Coronary artery (tissue), 2 donors: ENCODE data around the gene CLBA1.

Source experiments
- DNase-seq: peaks from one replicate; pipeline ENCODE4 v3.0.0-alpha.2; 2017; ENCODE audit warnings: low spot score
- H3K27ac ChIP-seq, 2 donors: fragments of 200-600 bp; sonication (generic); one replicate each; pipeline ENCODE4 v1.5.1; 2016 to 2019
- H3K4me3 ChIP-seq: fragments of 200-600 bp; sonication (generic); 2 replicates; pipeline ENCODE4 v1.5.1; 2016; ENCODE audit warnings: mild to moderate bottlenecking, moderate library complexity
- TF ChIP-seq, protein P1 (sequence below): fragments of 200-600 bp; sonication (generic); IDR thresholded peaks from one replicate; pipeline ENCODE4 v1.5.1; 2019; ENCODE audit warnings: antibody characterized with exemption

The CLBA1 gene

DNA sequence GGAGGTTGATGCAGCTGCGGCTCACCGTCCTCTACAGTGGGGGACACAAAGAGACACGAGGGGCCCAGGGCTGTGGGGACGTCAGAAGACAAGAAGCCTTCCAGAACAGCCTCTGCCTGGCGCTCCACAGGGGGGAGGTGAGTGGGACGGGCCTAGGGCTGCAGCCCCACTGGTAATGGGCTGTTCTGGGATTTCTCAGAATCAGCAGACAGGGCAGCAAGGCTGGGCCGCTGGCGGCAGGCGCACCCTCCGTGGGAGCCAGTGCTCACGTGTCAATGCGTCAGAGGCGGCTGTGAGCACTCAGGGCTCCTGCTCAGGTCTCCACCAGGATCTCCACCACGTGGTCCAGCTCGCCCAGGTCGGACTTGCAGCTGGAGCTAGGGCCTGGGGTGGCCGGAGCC lies 25.3 kb downstream of the CLBA1 start:
- Histone ChIP-seq H3K27ac (no peak overlapping the region), H3K4me3 (no peak overlapping the region)
- TF ChIP-seq, protein P1, sequence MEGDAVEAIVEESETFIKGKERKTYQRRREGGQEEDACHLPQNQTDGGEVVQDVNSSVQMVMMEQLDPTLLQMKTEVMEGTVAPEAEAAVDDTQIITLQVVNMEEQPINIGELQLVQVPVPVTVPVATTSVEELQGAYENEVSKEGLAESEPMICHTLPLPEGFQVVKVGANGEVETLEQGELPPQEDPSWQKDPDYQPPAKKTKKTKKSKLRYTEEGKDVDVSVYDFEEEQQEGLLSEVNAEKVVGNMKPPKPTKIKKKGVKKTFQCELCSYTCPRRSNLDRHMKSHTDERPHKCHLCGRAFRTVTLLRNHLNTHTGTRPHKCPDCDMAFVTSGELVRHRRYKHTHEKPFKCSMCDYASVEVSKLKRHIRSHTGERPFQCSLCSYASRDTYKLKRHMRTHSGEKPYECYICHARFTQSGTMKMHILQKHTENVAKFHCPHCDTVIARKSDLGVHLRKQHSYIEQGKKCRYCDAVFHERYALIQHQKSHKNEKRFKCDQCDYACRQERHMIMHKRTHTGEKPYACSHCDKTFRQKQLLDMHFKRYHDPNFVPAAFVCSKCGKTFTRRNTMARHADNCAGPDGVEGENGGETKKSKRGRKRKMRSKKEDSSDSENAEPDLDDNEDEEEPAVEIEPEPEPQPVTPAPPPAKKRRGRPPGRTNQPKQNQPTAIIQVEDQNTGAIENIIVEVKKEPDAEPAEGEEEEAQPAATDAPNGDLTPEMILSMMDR, result no peak
- DNase-seq, result no peak

DNA sequence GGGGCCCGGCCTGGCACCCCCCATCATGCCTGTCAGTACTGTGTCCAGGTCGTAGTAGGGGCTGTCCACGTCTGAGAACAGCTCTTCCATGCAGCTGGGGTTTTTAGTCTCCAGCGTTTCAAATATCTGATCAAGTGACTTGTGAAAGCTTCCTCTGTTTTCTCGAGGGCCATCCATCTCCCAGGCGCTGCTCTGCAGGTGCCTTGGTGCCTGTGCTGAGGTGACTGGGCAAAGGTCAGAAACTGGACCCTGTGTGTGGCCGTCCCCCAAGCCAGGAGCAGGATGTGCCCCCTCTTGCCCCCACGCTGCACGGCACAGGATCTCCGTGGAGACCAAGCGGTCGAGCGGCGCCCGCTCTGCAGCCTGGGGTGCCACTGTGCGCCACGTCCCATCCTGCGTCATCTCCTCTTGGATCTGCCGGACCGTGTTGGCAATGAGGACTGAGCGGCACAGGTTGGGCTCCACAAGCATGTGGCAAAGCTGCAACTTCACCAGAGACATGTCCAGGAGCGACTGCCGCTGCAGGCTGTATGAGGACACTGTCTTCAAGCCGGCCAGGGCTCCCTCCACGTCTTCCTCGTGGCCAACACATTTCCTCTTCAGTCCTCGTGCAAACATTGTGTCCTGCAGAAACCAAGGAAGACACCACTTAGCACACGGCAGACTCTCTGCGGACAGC lies 25.9 kb downstream of the CLBA1 start:
- Histone ChIP-seq H3K4me3 (no peak overlapping the region), H3K27ac (no peak overlapping the region)
- TF ChIP-seq, protein P1, result no peak
- DNase-seq, result no peak

DNA sequence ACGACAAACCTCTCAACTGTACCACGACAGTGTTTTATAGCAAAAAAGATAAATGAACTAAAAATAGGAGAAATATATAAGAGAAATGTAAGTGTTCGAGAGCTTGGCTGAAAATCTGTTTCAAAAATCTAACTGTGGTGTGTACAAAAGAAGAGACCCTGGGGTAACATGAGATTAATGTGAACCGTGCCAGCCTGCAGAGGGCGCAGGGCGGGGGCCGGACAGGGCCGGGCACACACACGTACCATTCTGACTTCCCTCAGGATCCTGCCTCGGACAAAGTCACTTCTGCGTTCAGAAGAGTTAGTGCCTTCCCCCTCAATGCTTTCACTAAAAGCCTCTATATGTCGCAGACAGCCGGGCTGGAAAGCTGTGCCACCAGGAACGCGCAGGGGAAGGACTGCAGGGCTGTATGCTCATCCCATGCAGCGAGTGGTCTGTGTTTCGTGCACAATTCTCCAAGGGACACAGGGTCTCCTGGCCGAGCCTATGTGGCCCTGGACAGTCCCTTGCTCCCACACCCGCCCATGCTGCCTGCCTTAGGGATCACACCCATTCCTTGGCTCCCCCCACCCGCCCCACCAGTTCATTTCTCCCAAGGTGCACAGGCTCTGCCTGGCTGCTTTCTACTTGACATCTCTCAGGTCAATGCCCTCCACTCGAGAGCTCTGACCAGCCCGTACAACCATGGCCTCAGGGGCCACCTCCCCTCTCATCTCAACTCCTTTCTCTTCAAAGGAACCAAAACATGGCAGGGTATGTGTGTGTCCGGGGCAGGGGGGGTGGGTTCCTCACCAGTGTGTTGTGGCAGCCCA lies 26.8 kb downstream of the CLBA1 start:
- Histone ChIP-seq H3K27ac (no peak overlapping the region), H3K4me3 (no peak overlapping the region)
- DNase-seq, result no peak
- TF ChIP-seq, protein P1, result peak; percentile 50

DNA sequence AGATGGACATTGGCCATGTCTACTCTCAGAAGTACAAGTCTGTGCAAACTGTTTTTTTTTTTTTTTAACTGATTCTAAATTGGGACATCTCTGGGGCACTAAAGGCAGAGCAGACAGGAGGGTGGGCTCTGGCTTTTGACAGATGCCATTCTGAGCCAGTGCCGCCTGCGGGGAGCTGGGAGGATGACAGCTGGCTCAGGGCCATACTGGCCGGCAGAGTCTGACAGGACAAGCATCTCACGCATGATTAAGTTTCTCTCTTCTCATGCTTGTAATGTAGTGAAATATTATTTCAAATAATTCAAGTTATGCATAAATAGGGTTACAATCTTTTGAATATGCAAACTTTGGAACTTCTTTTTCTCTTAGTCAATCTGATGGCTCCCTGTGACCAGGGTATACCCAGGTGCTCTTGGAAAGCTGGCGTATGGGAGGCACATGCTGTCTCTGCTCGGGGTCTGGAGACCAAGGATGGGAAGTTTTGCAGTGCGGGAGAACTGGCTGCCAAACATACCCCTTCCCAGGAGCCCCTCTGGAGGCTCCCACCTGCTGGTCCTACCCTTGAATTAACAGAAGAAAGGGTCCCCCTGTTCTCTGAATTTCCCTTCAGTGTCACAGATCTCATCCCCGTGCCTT lies 27.7 kb downstream of the CLBA1 start:
- TF ChIP-seq, protein P1, result no peak
- no peak for DNase-seq
- Histone ChIP-seq H3K4me3 (no peak overlapping the region), H3K27ac (no peak overlapping the region)

DNA sequence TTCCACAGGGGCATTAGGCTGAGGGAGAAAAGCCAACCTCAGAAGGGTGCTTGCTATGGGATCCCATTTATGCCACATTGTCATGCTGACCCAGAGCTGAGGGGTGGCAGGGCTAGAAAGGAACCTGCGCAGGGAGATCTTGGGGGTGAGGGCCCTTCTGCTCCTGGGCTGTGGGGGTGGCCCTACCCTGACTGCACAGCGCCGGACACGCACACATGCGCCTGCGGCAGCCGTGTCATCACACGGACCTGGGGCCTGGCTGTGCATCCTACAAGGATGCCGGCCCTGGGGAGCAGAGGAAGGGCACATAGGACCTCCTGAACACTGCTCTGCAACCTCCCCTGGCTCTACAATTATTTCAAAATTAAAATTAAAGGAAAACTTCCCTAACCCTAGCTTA lies 28.4 kb downstream of the CLBA1 start:
- no peak for DNase-seq
- H3K27ac ChIP-seq, result no peak overlapping the region
- TF ChIP-seq, protein P1, result no peak

GRCh38 chr14:105014631-105015030 lies 29.0 kb downstream of the CLBA1 start:
- H3K27ac ChIP-seq, result no peak overlapping the region
- TF ChIP-seq, protein P1, result no peak
- DNase-seq, result no peak
- no peak overlapping the region for H3K4me3 ChIP-seq

More for the DNA sequence above, 28.4 kb downstream of the CLBA1 start:
- no peak overlapping the region for H3K4me3 ChIP-seq
